Stimulated activated effector memory CD8-positive, alpha-beta T cell treated with anti-CD3 and anti-CD28 coated beads, Interleukin-12 subunit alpha, Interleukin-12 subunit beta, amount 100 ng/mL, for 72 hours (primary cell): ENCODE results near the gene CENPB.
A peak's percentile ranks its signal among the peaks of the same experiment; 100 is the strongest.
"Not testable (repeated sequence)": the region's sequence is repeated elsewhere in the genome, so short reads cannot be mapped to it uniquely, and the experiment has no call there.

ENCODE experiments used
- ATAC-seq: fragments of 150-1000 bp; cut with Tn5 transposase; 2 replicates; pipeline ENCODE4 v1.10.0; 2021
- DNase-seq, 2 donors: peaks; one replicate each; pipeline ENCODE4 v3.0.0; 2021 to 2022; ENCODE audit warnings: low spot score in 2 of 2
- H3K27ac Mint-ChIP-seq: one replicate; pipeline ENCODE4 v1.8.0; 2022; ENCODE audit warnings: mild to moderate bottlenecking, mixed read lengths
- H3K36me3 Mint-ChIP-seq: one replicate; pipeline ENCODE4 v1.8.0; 2022; ENCODE audit warnings: mild to moderate bottlenecking, mixed read lengths
- H3K4me1 Mint-ChIP-seq: one replicate; pipeline ENCODE4 v1.8.0; 2022; ENCODE audit warnings: mixed read lengths
- H3K4me3 Mint-ChIP-seq: one replicate; pipeline ENCODE4 v1.8.0; 2022; ENCODE audit warnings: mild to moderate bottlenecking, mixed read lengths
- H3K9me3 Mint-ChIP-seq: one replicate; pipeline ENCODE4 v1.8.0; 2022; ENCODE audit warnings: mixed read lengths

Gene CENPB, protein sequence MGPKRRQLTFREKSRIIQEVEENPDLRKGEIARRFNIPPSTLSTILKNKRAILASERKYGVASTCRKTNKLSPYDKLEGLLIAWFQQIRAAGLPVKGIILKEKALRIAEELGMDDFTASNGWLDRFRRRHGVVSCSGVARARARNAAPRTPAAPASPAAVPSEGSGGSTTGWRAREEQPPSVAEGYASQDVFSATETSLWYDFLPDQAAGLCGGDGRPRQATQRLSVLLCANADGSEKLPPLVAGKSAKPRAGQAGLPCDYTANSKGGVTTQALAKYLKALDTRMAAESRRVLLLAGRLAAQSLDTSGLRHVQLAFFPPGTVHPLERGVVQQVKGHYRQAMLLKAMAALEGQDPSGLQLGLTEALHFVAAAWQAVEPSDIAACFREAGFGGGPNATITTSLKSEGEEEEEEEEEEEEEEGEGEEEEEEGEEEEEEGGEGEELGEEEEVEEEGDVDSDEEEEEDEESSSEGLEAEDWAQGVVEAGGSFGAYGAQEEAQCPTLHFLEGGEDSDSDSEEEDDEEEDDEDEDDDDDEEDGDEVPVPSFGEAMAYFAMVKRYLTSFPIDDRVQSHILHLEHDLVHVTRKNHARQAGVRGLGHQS

DNA sequence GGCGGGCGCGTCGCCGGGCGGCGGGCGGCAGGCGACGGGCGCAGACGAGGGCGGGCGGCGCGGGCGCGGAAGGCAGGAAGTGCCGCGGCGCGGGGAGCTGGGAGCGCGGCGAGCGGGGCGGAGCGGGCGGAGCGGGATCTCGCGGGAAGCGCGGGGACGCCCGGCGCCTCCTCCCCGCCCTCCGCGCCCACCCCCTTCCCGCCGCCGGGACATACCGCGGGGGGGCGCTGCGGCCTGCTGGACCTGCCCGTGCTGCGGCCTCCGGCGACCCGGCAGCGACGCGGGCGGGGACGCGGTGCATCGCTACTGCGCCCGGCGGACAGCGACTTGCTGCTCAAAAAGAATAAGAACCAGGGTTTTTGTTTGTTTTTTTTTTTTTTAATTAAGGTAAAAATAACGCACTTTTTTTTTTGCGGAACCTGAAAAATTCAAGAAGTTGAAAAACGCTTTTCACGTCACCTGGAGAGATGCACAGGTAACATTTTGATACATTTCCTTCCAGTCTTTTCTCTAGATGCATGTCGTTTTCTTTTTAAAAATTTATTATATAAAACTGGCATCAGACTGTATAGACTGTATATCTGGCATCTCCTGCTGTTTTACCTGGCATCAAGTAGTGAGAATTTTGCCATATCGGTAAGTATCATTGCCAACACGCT, at the start of gene CENPB:
TSS of gene CENPB (minus strand) at position 76 of the 659 bp plus-strand sequence. CDS start 257 bp downstream, outside the sequence.
- H3K9me3 Mint-ChIP-seq = no peaks in the 10 kb centered on the region
- H3K4me3 Mint-ChIP-seq = peak within 1 kb of the TSS; percentile 70
- peaks cover 20% of the 10 kb centered on the region for H3K36me3 Mint-ChIP-seq
- H3K4me1 Mint-ChIP-seq = peaks cover 52% of the 10 kb centered on the region
- DNase-seq (peak; percentile 94 to 98), ATAC-seq (peak; percentile 93)
- peak within 1 kb of the TSS; percentile 54 for H3K27ac Mint-ChIP-seq

- no peak for ATAC-seq
- H3K4me3 Mint-ChIP-seq = no peak overlapping the region
Observed at GRCh38 chr20:3836132-3836531, 49.6 kb upstream of the CENPB start.

DNA sequence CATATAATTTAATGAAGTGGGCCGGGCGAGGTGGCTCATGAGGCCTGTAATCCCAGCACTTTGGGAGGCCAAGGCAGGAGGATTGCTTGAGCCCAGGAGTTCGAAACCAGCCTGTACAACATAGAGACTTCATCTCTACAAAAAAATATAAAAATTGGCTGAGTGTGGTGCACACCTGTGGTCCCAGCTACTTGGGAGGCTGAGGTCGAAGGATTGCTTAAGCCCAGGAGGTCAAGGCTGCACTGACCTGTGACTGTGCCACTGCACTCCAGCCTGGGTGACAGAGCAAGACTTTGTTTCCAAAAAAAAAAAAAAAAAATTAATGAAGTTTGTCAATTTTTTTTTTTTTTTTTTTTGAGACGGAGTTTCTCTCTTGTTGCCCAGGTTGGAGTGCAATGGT, 43.4 kb upstream of the CENPB start:
- not testable (repeated sequence) for H3K4me1 Mint-ChIP-seq, H3K9me3 Mint-ChIP-seq, H3K36me3 Mint-ChIP-seq, H3K4me3 Mint-ChIP-seq, DNase-seq, ATAC-seq
- H3K27ac Mint-ChIP-seq = peak overlapping the region; percentile 48

More at GRCh38 chr20:3836132-3836531, 49.6 kb upstream of the CENPB start:
- no peaks in the 10 kb centered on the region for H3K4me1 Mint-ChIP-seq
- no peak overlapping the region for H3K27ac Mint-ChIP-seq
- no peaks in the 10 kb centered on the region for H3K9me3 Mint-ChIP-seq
- no peak for DNase-seq
- H3K36me3 Mint-ChIP-seq = no peaks in the 10 kb centered on the region

GRCh38 chr20:3828798-3829197, 42.3 kb upstream of the CENPB start:
- no peak overlapping the region for H3K27ac Mint-ChIP-seq
- no peak overlapping the region for H3K4me3 Mint-ChIP-seq
- no peaks in the 10 kb centered on the region for H3K4me1 Mint-ChIP-seq
- H3K36me3 Mint-ChIP-seq = peaks cover 18% of the 10 kb centered on the region
- ATAC-seq = no peak
- no peak for DNase-seq
- no peaks in the 10 kb centered on the region for H3K9me3 Mint-ChIP-seq

- DNase-seq = no peak
- Mint-ChIP-seq H3K36me3 (peaks cover 23% of the 10 kb centered on the region), H3K27ac (peak overlapping the region; percentile 55), H3K4me3 (no peak overlapping the region), H3K4me1 (peaks cover 7% of the 10 kb centered on the region), H3K9me3 (no peaks in the 10 kb centered on the region)
- no peak for ATAC-seq
Observed at GRCh38 chr20:3826420-3826819, 39.9 kb upstream of the CENPB start.

DNA sequence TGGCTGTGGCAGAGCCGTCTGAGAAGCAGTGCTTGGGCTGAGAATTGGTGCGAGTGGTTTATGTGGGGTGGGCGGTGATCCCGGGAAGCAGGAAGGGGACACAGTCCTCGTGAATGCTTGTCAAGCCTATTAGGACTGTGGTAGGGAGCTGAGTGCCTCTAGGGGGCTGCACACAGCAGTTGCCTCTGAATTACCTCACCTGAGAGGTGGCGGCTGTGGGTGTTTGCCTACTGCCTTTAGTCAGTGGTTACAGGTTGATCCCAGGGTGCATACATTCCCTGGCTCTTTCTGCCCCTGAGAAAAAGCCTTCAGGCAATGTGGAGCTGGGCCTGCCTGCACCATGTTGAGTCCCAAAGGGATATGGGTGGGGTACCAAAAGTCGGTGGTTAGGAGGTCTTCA, 39.0 kb upstream of the CENPB start:
- Mint-ChIP-seq H3K27ac (peak overlapping the region; percentile 55), H3K9me3 (no peaks in the 10 kb centered on the region), H3K4me3 (no peak overlapping the region), H3K4me1 (peaks cover 9% of the 10 kb centered on the region), H3K36me3 (peaks cover 31% of the 10 kb centered on the region)
- no peak for DNase-seq
- no peak for ATAC-seq

GRCh38 chr20:3823881-3824280, 37.3 kb upstream of the CENPB start:
- ATAC-seq = no peak
- DNase-seq = no peak
- H3K27ac Mint-ChIP-seq = no peak overlapping the region
- peaks cover 20% of the 10 kb centered on the region for H3K4me1 Mint-ChIP-seq
- H3K36me3 Mint-ChIP-seq = peaks cover 37% of the 10 kb centered on the region
- no peak overlapping the region for H3K4me3 Mint-ChIP-seq
- H3K9me3 Mint-ChIP-seq = no peaks in the 10 kb centered on the region

DNA sequence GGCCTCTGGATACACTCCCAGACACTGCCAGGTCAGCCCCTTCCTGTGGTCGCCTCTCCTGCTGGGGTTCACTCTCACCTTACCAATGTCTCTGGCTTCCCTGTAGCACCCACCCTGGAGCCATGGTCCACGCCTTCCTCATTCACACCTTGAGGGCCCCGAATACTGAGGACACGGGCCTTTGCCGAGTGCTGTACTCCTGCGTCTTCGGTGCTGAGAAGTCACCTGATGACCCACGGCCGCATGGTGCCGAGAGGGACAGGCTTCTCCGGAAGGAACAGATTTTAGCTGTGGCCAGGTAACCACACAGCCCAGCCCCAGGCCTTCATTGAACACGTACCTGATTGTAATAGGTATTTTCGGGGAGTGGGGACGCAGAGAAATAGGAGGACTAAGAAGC, 35.5 kb upstream of the CENPB start:
- DNase-seq (no peak), ATAC-seq (no peak)
- peak overlapping the region; percentile 87 for H3K4me3 Mint-ChIP-seq
- peaks cover 40% of the 10 kb centered on the region for H3K36me3 Mint-ChIP-seq
- peaks cover 29% of the 10 kb centered on the region for H3K4me1 Mint-ChIP-seq
- no peaks in the 10 kb centered on the region for H3K9me3 Mint-ChIP-seq
- peak overlapping the region; percentile 96 for H3K27ac Mint-ChIP-seq

- ATAC-seq (no peak), DNase-seq (no peak)
- peaks cover 37% of the 10 kb centered on the region for H3K4me1 Mint-ChIP-seq
- H3K9me3 Mint-ChIP-seq = no peaks in the 10 kb centered on the region
- H3K4me3 Mint-ChIP-seq = peak overlapping the region; percentile 87
- peak overlapping the region; percentile 96 for H3K27ac Mint-ChIP-seq
- peaks cover 40% of the 10 kb centered on the region for H3K36me3 Mint-ChIP-seq
Observed at GRCh38 chr20:3820901-3821727, 34.6 kb upstream of the CENPB start.

DNA sequence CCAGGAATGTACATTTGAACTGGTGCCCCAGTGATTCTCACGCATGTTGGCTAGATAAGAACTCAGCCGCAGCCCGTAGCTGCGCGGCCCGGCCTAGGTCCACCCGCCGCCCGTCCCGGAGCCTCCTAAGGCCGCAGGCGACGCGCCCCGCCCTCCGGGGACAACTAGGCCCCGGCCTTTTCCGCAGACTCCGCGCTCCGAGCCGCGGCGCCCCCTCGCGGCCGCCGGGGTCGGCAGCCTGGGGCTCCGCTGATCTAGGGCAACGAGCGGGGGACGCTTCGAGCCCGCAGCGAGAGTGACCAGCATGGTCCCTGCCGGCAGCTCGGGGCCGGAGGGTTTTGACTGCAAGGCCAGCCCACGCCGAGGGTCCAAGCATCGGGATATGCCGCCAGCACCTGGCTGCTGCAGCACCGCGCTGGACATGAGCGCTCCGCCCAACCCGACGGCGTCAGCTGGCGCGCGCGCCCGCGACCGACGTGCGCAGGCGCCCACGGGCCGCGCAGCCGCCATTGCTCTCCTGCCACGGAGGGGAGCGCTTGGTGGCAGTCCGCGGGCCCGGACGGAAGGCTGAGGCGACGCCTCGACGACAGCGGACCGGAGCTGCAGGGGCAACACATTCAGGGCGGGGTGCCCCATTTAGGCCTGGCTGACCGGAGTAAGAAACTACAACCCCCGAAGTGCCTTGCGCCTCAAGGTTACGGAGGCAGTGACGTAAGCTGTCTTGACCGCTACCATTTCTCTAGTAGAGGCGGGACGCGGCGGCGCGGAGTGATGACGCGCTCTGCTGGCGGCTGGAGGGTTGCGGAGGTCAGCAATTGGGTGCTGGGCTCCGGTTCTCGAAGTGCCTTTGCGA, 33.7 kb upstream of the CENPB start, which contains the start of gene AP5S1:
TSS of gene AP5S1 (plus strand) at position 500 of the 853 bp plus-strand sequence. CDS start 1,571 bp downstream, outside the sequence.
- H3K4me3 Mint-ChIP-seq = peak within 1 kb of the TSS; percentile 87
- DNase-seq (peak; percentile 97 to 99), ATAC-seq (peak; percentile 89)
- peaks cover 36% of the 10 kb centered on the region for H3K36me3 Mint-ChIP-seq
- no peaks in the 10 kb centered on the region for H3K9me3 Mint-ChIP-seq
- H3K27ac Mint-ChIP-seq = peak within 1 kb of the TSS; percentile 96
- H3K4me1 Mint-ChIP-seq = peaks cover 45% of the 10 kb centered on the region

- no peak for ATAC-seq
- no peak for DNase-seq
- Mint-ChIP-seq H3K27ac (peak overlapping the region; percentile 96), H3K4me1 (peaks cover 52% of the 10 kb centered on the region), H3K9me3 (no peaks in the 10 kb centered on the region), H3K36me3 (peaks cover 29% of the 10 kb centered on the region), H3K4me3 (peak overlapping the region; percentile 87)
Observed at GRCh38 chr20:3819411-3820047, 33.0 kb upstream of the CENPB start.

GRCh38 chr20:3818155-3819151, 31.9 kb upstream of the CENPB start:
- no peaks in the 10 kb centered on the region for H3K9me3 Mint-ChIP-seq
- H3K27ac Mint-ChIP-seq = peak overlapping the region; percentile 96
- H3K4me1 Mint-ChIP-seq = peaks cover 57% of the 10 kb centered on the region
- DNase-seq = no peak
- peaks cover 21% of the 10 kb centered on the region for H3K36me3 Mint-ChIP-seq
- peak overlapping the region; percentile 87 for H3K4me3 Mint-ChIP-seq
- ATAC-seq = no peak
